Sigmoid colon (tissue), 4 donors: ENCODE measurements around the gene MYOD1.

Experiments used
- CTCF ChIP-seq, 4 experiments: fragments of 450-650 bp in 3 of 4; fragments of 200-600 bp in 1 of 4; IDR thresholded peaks; one replicate each; pipeline ENCODE4 v1.5.1; 2016 to 2019; ENCODE audit warnings: antibody characterized with exemption in 4 of 4, mild to moderate bottlenecking in 3 of 4, moderate library complexity in 2 of 4
- EP300 ChIP-seq, 4 donors: sonication (generic); formaldehyde crosslinking; IDR thresholded peaks; one replicate each; pipeline ENCODE4 v1.6.1; 2017; ENCODE audit warnings: antibody characterized with exemption in 4 of 4
- POLR2A ChIP-seq, 2 donors: fragments of 450-650 bp; IDR thresholded peaks; one replicate each; pipeline ENCODE4 v1.6.1; 2016; ENCODE audit warnings: antibody characterized with exemption in 2 of 2, mild to moderate bottlenecking in 2 of 2, moderate library complexity in 2 of 2
- POLR2AphosphoS5 ChIP-seq, 4 donors: sonication (generic); formaldehyde crosslinking; IDR thresholded peaks; one replicate each; pipeline ENCODE4 v1.6.1; 2017; ENCODE audit warnings: antibody characterized with exemption in 4 of 4

GRCh38 chr11:17719028-17719937 lies at the start of gene MYOD1:
- TF ChIP-seq CTCF (IDR thresholded peaks at IDR 0.05): no peak
- TF ChIP-seq POLR2A (IDR thresholded peaks at IDR 0.05): no peak
- TF ChIP-seq POLR2AphosphoS5 (IDR thresholded peaks at IDR 0.05): no peak
- TF ChIP-seq EP300 (IDR thresholded peaks at IDR 0.05): no peak
